GM23248 (cell line): Measurements from ENCODE around the gene SMS. TPM values are rescaled to one million over a fixed set of nuclear protein-coding genes. Genes with fewer than 3 reads are reported as not detected.

Experiments used
- DNase-seq: peaks from one replicate; pipeline ENCODE4 v3.0.0-alpha.2; 2015
- H2AFZ ChIP-seq: fragments of 200-600 bp; sonication (generic); 2 replicates; pipeline ENCODE4 v1.6.1; 2016; ENCODE audit warnings: antibody characterized with exemption
- H3F3A ChIP-seq: fragments of 200-600 bp; sonication (generic); 2 replicates; pipeline ENCODE4 v1.6.1; 2016; ENCODE audit warnings: mild to moderate bottlenecking, antibody characterized with exemption, mixed run types; ENCODE audit not compliant: insufficient read depth
- H3K27ac ChIP-seq: fragments of 200-600 bp; sonication (generic); 2 replicates; pipeline ENCODE4 v1.5.1; 2016; ENCODE audit warnings: mild to moderate bottlenecking
- H3K27me3 ChIP-seq: fragments of 200-600 bp; sonication (generic); replicated peaks from 2 replicates; pipeline ENCODE4 v1.6.1; 2016; ENCODE audit warnings: mild to moderate bottlenecking; ENCODE audit not compliant: insufficient read depth
- H3K36me3 ChIP-seq: fragments of 200-600 bp; sonication (generic); 2 replicates; pipeline ENCODE4 v1.6.1; 2016; ENCODE audit warnings: low read depth, mild to moderate bottlenecking
- H3K4me1 ChIP-seq: fragments of 200-600 bp; sonication (generic); 2 replicates; pipeline ENCODE4 v1.6.1; 2016; ENCODE audit warnings: mild to moderate bottlenecking; ENCODE audit not compliant: insufficient read depth
- H3K4me2 ChIP-seq: fragments of 200-600 bp; sonication (generic); one replicate; pipeline ENCODE4 v1.6.1; 2016; ENCODE audit warnings: mild to moderate bottlenecking; ENCODE audit not compliant: unreplicated experiment
- H3K4me3 ChIP-seq: fragments of 200-600 bp; sonication (generic); 2 replicates; pipeline ENCODE4 v1.5.1; 2016; ENCODE audit warnings: mild to moderate bottlenecking
- H3K79me2 ChIP-seq: fragments of 200-600 bp; sonication (generic); 2 replicates; pipeline ENCODE4 v1.6.1; 2016; ENCODE audit warnings: mild to moderate bottlenecking; ENCODE audit not compliant: insufficient read depth
- H3K9ac ChIP-seq: fragments of 200-600 bp; sonication (generic); 2 replicates; pipeline ENCODE4 v1.6.1; 2016; ENCODE audit warnings: mild to moderate bottlenecking
- H3K9me2 ChIP-seq: fragments of 200-600 bp; sonication (generic); 2 replicates; pipeline ENCODE4 v1.6.1; 2016; ENCODE audit warnings: mixed run types, mild to moderate bottlenecking, moderate library complexity; ENCODE audit not compliant: insufficient read depth
- H3K9me3 ChIP-seq: fragments of 200-600 bp; sonication (generic); one replicate; pipeline ENCODE4 v1.6.1; 2017; ENCODE audit warnings: low read depth
- H4K20me1 ChIP-seq: fragments of 200-600 bp; sonication (generic); 2 replicates; pipeline ENCODE4 v1.6.0; 2016; ENCODE audit not compliant: insufficient read depth
- EZH2 ChIP-seq: fragments of 200-600 bp; sonication (generic); IDR thresholded peaks from 2 replicates; pipeline ENCODE4 v1.6.1; 2018; ENCODE audit warnings: antibody characterized with exemption, mild to moderate bottlenecking; ENCODE audit not compliant: insufficient read depth, poor library complexity, severe bottlenecking
- EZH2phosphoT487 ChIP-seq: fragments of 200-600 bp; sonication (generic); IDR thresholded peaks from 2 replicates; pipeline ENCODE4 v1.6.1; 2018; ENCODE audit warnings: antibody characterized with exemption, moderate library complexity, mild to moderate bottlenecking, low read depth; ENCODE audit not compliant: insufficient read depth
- WGBS, 2 experiments: methylation state at CpG; one replicate each; pipeline ENCODE4 v1.1.6; 2015 to 2017; ENCODE audit warnings: low lambda C conversion rate in 2 of 2, low coverage in 1 of 2; ENCODE audit errors: missing lambda C conversion rate in 2 of 2; 5-methylcytosine and 5-hydroxymethylcytosine counted together
- in situ Hi-C: fragments of 300-500 bp; cut with MboI; formaldehyde crosslinking; loops from 2 replicates; pipeline ENCODE4 v1.15.0; 2020
- polyA plus RNA-seq: library from polyadenylated mRNA; unstranded; fragments of >200 nt; fragmentation: Nextera tagmentation; extraction: Ambion mirVana; gene quantifications from 2 replicates; pipeline ENCODE4 v1.2.1, GENCODE V29; 2016
- total RNA-seq: library from RNA; depleted of rRNA; stranded (reverse); fragments of >200 nt; shearing (Covaris generic); gene quantifications from 2 replicates; pipeline ENCODE4 v1.2.3, GENCODE V29; 2014

SMS gene
- total and polyA plus RNA-seq, 2 experiments from 2014 or later = 156 to 162 TPM

DNA sequence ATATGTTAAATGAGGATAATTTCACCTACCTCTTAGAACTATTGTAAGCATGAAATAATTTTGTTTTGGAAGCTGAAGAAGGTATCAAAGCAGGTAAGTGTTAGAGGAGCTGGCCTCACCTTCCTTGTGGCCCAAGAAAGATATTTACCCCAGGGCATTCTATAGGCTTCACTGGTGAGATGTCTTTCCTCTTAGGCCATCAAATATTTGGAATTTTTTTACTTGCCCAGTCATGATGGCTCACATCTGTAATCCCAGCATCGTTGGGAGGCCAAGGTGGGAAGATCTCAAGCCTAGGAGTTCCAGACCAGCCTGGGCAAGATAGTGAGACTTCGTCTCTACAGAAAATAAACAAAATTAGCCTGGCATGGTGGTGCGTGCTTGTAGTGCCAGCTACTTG is 6.1 kb upstream of the SMS start:
- no peak overlapping the region for H3K4me2 ChIP-seq
- no peak for TF ChIP-seq EZH2phosphoT487
- no peak for TF ChIP-seq EZH2
- H3K36me3 ChIP-seq = no peaks in the 10 kb centered on the region
- H4K20me1 ChIP-seq = no peaks in the 10 kb centered on the region
- no peak overlapping the region for H3K4me3 ChIP-seq
- DNase-seq = no peak
- no peaks in the 10 kb centered on the region for H3K79me2 ChIP-seq
- H3K9ac ChIP-seq = no peak overlapping the region
- no peak overlapping the region for H2AFZ ChIP-seq
- H3K9me3 ChIP-seq = no peaks in the 10 kb centered on the region
- H3K4me1 ChIP-seq = peaks cover 19% of the 10 kb centered on the region
- H3K27me3 ChIP-seq = no peaks in the 10 kb centered on the region
- no peaks in the 10 kb centered on the region for H3K9me2 ChIP-seq
- in situ Hi-C loops = no loop called here
- WGBS, 2 experiments = 65 to 76% methylated on average over 3 of the region's 3 CpGs
- H3F3A ChIP-seq = peaks cover 18% of the 10 kb centered on the region; the same call in 1 of the 2 replicates
- no peak overlapping the region for H3K27ac ChIP-seq

DNA sequence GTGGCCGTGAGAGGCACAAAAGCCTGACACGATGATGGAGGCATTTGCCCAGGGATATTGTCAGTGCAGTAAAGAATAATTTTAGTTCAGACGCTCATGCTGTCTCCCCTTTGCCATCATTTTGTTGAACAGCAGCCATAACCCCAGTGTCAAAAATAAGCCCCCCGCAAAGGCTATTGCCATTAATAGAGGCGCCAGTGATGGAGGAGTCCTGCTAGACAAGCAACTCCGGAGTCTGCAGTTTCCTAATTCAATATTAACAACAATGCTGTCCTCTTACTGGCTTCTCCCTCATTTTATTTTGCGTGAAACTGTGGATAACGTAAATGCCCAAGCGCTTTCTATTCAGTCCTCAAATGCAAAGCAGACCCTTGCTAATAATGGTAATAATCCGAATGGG is 603 bp upstream of the SMS start:
- H3K9ac ChIP-seq = peak overlapping the region; percentile 77
- in situ Hi-C loops = no loop called here
- H4K20me1 ChIP-seq = no peaks in the 10 kb centered on the region
- peak overlapping the region; percentile 48 for H3K4me2 ChIP-seq
- H3F3A ChIP-seq = peaks cover 20% of the 10 kb centered on the region
- 48 to 49% methylated on average over 6 to 10 of the region's 10 CpGs for WGBS, 2 experiments
- no peaks in the 10 kb centered on the region for H3K9me3 ChIP-seq
- TF ChIP-seq EZH2 (no peak), EZH2phosphoT487 (no peak)
- peak overlapping the region; percentile 75 for H3K27ac ChIP-seq
- H3K36me3 ChIP-seq = no peaks in the 10 kb centered on the region
- no peaks in the 10 kb centered on the region for H3K27me3 ChIP-seq
- peaks cover 16% of the 10 kb centered on the region for H3K4me1 ChIP-seq
- H3K4me3 ChIP-seq = peak overlapping the region; percentile 68
- peak overlapping the region; percentile 93 for H2AFZ ChIP-seq
- DNase-seq = no peak
- H3K9me2 ChIP-seq = no peaks in the 10 kb centered on the region
- H3K79me2 ChIP-seq = peaks cover 27% of the 10 kb centered on the region

DNA sequence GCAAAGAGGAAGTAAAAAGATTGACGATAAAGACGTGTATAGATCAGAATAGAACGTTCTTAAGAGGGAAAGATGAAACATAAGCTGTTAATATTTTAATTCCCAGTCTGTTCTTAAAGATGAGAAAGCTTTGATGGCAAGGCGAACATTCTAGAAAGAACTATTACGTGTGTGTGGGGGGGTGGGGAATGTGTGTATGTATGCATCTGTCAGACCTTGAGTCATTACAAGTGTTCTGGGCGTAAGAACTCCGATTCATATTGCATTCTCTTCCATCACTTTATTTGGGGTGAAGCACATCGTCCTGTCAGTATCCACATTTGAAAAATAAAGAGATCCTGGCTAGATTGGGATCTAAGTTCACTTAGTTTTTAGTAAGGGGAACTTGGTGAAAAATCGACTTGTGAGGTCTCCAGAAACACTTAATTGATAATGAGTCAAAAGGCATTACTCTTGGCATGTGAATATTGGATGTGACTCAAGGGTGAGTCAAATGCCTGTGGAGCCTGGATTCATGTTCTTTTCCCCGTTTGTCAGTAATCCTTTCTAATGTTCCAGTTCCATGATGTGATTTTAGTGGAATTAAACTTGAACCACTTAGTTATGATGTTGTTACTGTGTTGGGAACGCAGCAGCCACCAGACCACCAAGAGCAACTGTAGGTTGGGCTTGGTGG is 3.1 kb downstream of the SMS start:
- Histone ChIP-seq H4K20me1 (0 out of 2 replicates have a peak, but pooled peaks cover 4% of the 10 kb centered on the region), H3K27me3 (no peaks in the 10 kb centered on the region), H3K27ac (peak overlapping the region; percentile 92), H3K9ac (peak overlapping the region; percentile 86), H3K79me2 (peaks cover 63% of the 10 kb centered on the region), H2AFZ (no peak overlapping the region), H3K9me3 (no peaks in the 10 kb centered on the region), H3K4me3 (peak overlapping the region; percentile 82), H3K9me2 (no peaks in the 10 kb centered on the region), H3K36me3 (no peaks in the 10 kb centered on the region), H3F3A (peaks cover 34% of the 10 kb centered on the region), H3K4me1 (peaks cover 41% of the 10 kb centered on the region), H3K4me2 (peak overlapping the region; percentile 87)
- no peak for TF ChIP-seq EZH2phosphoT487
- no peak for TF ChIP-seq EZH2
- peak; percentile 86 for DNase-seq
- WGBS, 2 experiments = 1% methylated on average over 10 to 11 of the region's 11 CpGs
- in situ Hi-C loops = no loop called here

DNA sequence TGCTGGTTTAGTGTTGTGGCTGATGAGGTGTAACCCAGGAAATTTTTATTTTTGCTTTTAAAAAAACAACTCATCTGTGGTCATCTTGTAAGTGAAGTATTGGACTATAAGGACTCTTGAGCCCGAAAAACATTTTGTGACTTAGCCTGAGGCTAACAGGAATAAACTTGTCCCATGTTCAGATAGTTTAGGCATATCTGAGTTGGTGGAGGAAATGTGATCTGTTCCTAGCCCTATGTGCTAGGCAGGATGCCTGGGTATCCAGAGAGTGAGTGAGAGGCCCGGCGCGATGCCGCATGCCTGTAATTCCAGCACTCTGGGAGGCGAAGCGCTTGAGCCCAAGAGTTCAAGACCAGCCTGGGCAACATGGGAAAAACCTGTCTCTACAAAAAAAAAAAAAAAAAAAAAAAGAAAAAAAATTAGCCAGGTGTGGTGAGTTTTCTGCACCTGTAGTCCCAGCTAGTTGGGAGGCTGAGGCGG is 3.7 kb downstream of the SMS start:
- peaks cover 41% of the 10 kb centered on the region for H3K4me1 ChIP-seq
- 0 out of 2 replicates have a peak, but pooled peaks cover 4% of the 10 kb centered on the region for H4K20me1 ChIP-seq
- DNase-seq = no peak
- H3K9me2 ChIP-seq = no peaks in the 10 kb centered on the region
- TF ChIP-seq EZH2 (no peak), EZH2phosphoT487 (no peak)
- H3F3A ChIP-seq = peaks cover 34% of the 10 kb centered on the region
- no peak overlapping the region for H2AFZ ChIP-seq
- H3K9ac ChIP-seq = peak overlapping the region; percentile 86
- 72 to 78% methylated on average over 4 to 8 of the region's 8 CpGs for WGBS, 2 experiments
- H3K9me3 ChIP-seq = no peaks in the 10 kb centered on the region
- H3K4me3 ChIP-seq = peak overlapping the region; percentile 82
- H3K27me3 ChIP-seq = no peaks in the 10 kb centered on the region
- in situ Hi-C loops = no loop called here
- no peaks in the 10 kb centered on the region for H3K36me3 ChIP-seq
- H3K79me2 ChIP-seq = peaks cover 69% of the 10 kb centered on the region
- peak overlapping the region; percentile 92 for H3K27ac ChIP-seq
- H3K4me2 ChIP-seq = peak overlapping the region; percentile 87
